GM12878 (cell line): Measurements from ENCODE around the gene INO80D. TPM values are rescaled to one million over a fixed set of nuclear protein-coding genes. Genes with fewer than 3 reads are reported as not detected.

ENCODE experiments used
- ATAC-seq: fragments of 200-7000 bp; cut with Tn5 transposase; 3 replicates; pipeline ENCODE4 v1.9.1; 2020; ENCODE audit warnings: mild to moderate bottlenecking, moderate library complexity
- BruUV-seq: library from RNA; stranded (reverse); fragments of 400-500 nt; replicated peaks from 2 replicates; lab custom pipeline; 2021; lab: Mats Ljungman, UMichigan
- CTCF ChIA-PET: fragments of 300-600 bp; sonication (Branson Sonifier 250); formaldehyde crosslinking; extraction: SDS; loops from one replicate; lab custom pipeline; 2021; ENCODE audit warnings: inconsistent platforms; lab: Yijun Ruan, JAX
- POLR2A ChIA-PET: fragments of 350-600 bp; formaldehyde crosslinking; extraction: SDS; loops from one replicate; lab custom pipeline; 2021; ENCODE audit warnings: inconsistent platforms; lab: Charles Lee
- RAD21 ChIA-PET: fragments of 300-600 bp; sonication (Branson Sonifier 250); formaldehyde crosslinking; loops from one replicate; lab custom pipeline; 2023; ENCODE audit warnings: antibody characterized with exemption; ENCODE audit not compliant: unreplicated experiment; lab: Charles Lee
- SMC1A ChIA-PET: fragments of 300-600 bp; sonication (Branson Sonifier 250); formaldehyde crosslinking; loops from one replicate; lab custom pipeline; 2023; ENCODE audit not compliant: unreplicated experiment, uncharacterized antibody; lab: Charles Lee
- DNase-seq: peaks from one replicate; pipeline ENCODE4 v3.0.0-alpha.2; 2011; ENCODE audit warnings: low read depth, low spot score
- FAIRE-seq: peaks from 3 replicates; lab custom pipeline; 2011; peaks lifted over from hg19 to GRCh38; lab: Jason Lieb, UNC
- H2AFZ ChIP-seq: 2 replicates; pipeline ENCODE4 v1.6.0; 2011; ENCODE audit warnings: low read depth, low read length, control low read depth; ENCODE audit not compliant: control insufficient read depth
- H3K27ac ChIP-seq: 2 replicates; pipeline ENCODE4 v1.5.1; 2011; ENCODE audit warnings: control low read depth; ENCODE audit not compliant: control insufficient read depth, insufficient read depth
- H3K27me3 ChIP-seq, 2 experiments: replicated peaks in 1 of 2; 2 replicates each; pipeline versions ENCODE4 v1.6.0 to v1.6.1; 2011; ENCODE audit warnings: low read length in 1 of 2; ENCODE audit not compliant: control insufficient read depth in 2 of 2, insufficient read depth in 2 of 2
- H3K36me3 ChIP-seq, 2 experiments: 2 replicates each; pipeline ENCODE4 v1.5.1; 2011; ENCODE audit warnings: low read length in 1 of 2; ENCODE audit not compliant: control insufficient read depth in 2 of 2, insufficient read depth in 2 of 2
- H3K4me1 ChIP-seq: 2 replicates; pipeline ENCODE4 v1.6.1; 2011; ENCODE audit warnings: mild to moderate bottlenecking, low read length, moderate library complexity, mixed read lengths; ENCODE audit not compliant: control insufficient read depth, insufficient read depth
- H3K4me2 ChIP-seq: 2 replicates; pipeline ENCODE4 v1.6.0; 2011; ENCODE audit warnings: control low read depth; ENCODE audit not compliant: control insufficient read depth, insufficient read depth
- H3K4me3 ChIP-seq: fragments of 200-600 bp; sonication (generic); 2 replicates; pipeline ENCODE4 v1.5.1; 2016
- H3K79me2 ChIP-seq: 2 replicates; pipeline ENCODE4 v1.6.0; 2011; ENCODE audit warnings: low read length; ENCODE audit not compliant: control insufficient read depth, insufficient read depth
- H3K9ac ChIP-seq: 2 replicates; pipeline ENCODE4 v1.8.0; 2011; ENCODE audit warnings: low read length, control low read depth, mixed read lengths; ENCODE audit not compliant: control insufficient read depth, insufficient read depth
- H3K9me3 ChIP-seq: replicated peaks from 3 replicates; pipeline ENCODE4 v1.5.1; 2011; ENCODE audit warnings: mild to moderate bottlenecking, low read length; ENCODE audit not compliant: control insufficient read depth, insufficient read depth
- H4K20me1 ChIP-seq: 2 replicates; pipeline ENCODE4 v1.6.0; 2011; ENCODE audit not compliant: control insufficient read depth, insufficient read depth
- LARP7 ChIP-seq: fragments of 450-650 bp; IDR thresholded peaks from 2 replicates; pipeline ENCODE4 v1.6.1; 2017; ENCODE audit warnings: mild to moderate bottlenecking
- MEF2B ChIP-seq: fragments of 450-650 bp; IDR thresholded peaks from 2 replicates; pipeline ENCODE4 v1.6.1; 2018; ENCODE audit warnings: mild to moderate bottlenecking, moderate library complexity; ENCODE audit not compliant: partially characterized antibody, poor library complexity, severe bottlenecking
- MTA2 ChIP-seq: fragments of 450-650 bp; IDR thresholded peaks from 2 replicates; pipeline ENCODE4 v1.6.1; 2016; ENCODE audit warnings: low read depth, mild to moderate bottlenecking, moderate library complexity
- NR2C1 ChIP-seq: fragments of 450-650 bp; IDR thresholded peaks from 2 replicates; pipeline ENCODE4 v1.6.1; 2017; ENCODE audit warnings: antibody characterized with exemption, mild to moderate bottlenecking, moderate library complexity
- RAD21 ChIP-seq: IDR thresholded peaks from 2 replicates; pipeline ENCODE4 v1.6.1; 2011; ENCODE audit warnings: mild to moderate bottlenecking, low read depth, low read length, moderate library complexity; ENCODE audit not compliant: insufficient read depth
- SPI1 ChIP-seq: IDR thresholded peaks from 2 replicates; pipeline ENCODE4 v1.6.1; 2011; ENCODE audit warnings: low read depth, mild to moderate bottlenecking, low read length, moderate library complexity, borderline replicate concordance; ENCODE audit not compliant: insufficient read depth
- ZSCAN29 ChIP-seq: fragments of 450-650 bp; IDR thresholded peaks from 2 replicates; pipeline ENCODE4 v1.6.1; 2017; ENCODE audit warnings: mild to moderate bottlenecking, moderate library complexity
- WGBS: methylation state at CpG from one replicate; pipeline ENCODE4 v1.1.6; 2016; ENCODE audit warnings: low lambda C conversion rate; ENCODE audit not compliant: insufficient replicate concordance, insufficient coverage; ENCODE audit errors: missing lambda C conversion rate; 5-methylcytosine and 5-hydroxymethylcytosine counted together
- in situ Hi-C: fragments of 300-500 bp; cut with MboI; formaldehyde crosslinking; loops from 9 replicates; pipeline ENCODE4 v1.14.3; 2018; ENCODE audit warnings: mixed read lengths
- intact Hi-C: fragments of 100-400 bp; cut with micrococcal nuclease; formaldehyde crosslinking; loops from one replicate; pipeline ENCODE4 v1.14.2; 2022; ENCODE audit not compliant: unreplicated experiment
- polyA plus RNA-seq, 11 experiments: library from polyadenylated mRNA; depleted of rRNA in 4 of 11; unstranded in 6 of 11; stranded (reverse) in 5 of 11; fragments of >200 nt; fragmentation: Nextera tagmentation in 4 of 11; fragmentation: Illumina TruSeq in 1 of 11; extraction: Ambion mirVana in 4 of 11; extraction: Trizol in 1 of 11; gene quantifications; 1 replicate in 1 of 11; 2 replicates in 10 of 11; pipeline versions ENCODE4 v1.2.1 to v1.2.3, GENCODE V29; 2011 to 2016; ENCODE audit warnings: inconsistent platforms in 2 of 11, missing spikeins in 2 of 11, low read depth in 1 of 11
- total RNA-seq, 4 experiments: library from RNA; depleted of rRNA in 3 of 4; stranded (reverse); fragments of >200 nt in 3 of 4; fragmentation: Illumina TruSeq in 1 of 4; extraction: Trizol in 1 of 4; gene quantifications; 2 replicates each; pipeline versions ENCODE4 v1.2.1 to v1.2.3, GENCODE V29; 2013 to 2021

Gene INO80D
- total and polyA plus RNA-seq, 10 of the 15 experiments (the other 5 are each of a cell fraction or from before 2014, with no cell fraction given), result 0.73 to 16.3 (median 4.7) TPM

- H2AFZ ChIP-seq, result no peak overlapping the region
- no peak overlapping the region for H3K9ac ChIP-seq
- 34% methylated on average over 4 of the region's 4 CpGs for WGBS
- no peaks in the 10 kb centered on the region; a peak in 3 of 4 replicates for H3K27me3 ChIP-seq
- FAIRE-seq (no peak), ATAC-seq (peak; percentile 89), DNase-seq (no peak)
- no peaks in the 10 kb centered on the region for H4K20me1 ChIP-seq
- no peaks in the 10 kb centered on the region for H3K9me3 ChIP-seq
- TF ChIP-seq MEF2B, result no peak
- no peak for TF ChIP-seq LARP7
- TF ChIP-seq SPI1, result peak; percentile 72; the same call in 1 of the 2 replicates
- TF ChIP-seq RAD21, result no peak
- TF ChIP-seq MTA2, result peak; percentile 46; the same call in 1 of the 2 replicates
- TF ChIP-seq NR2C1, result no peak
- no peak for TF ChIP-seq ZSCAN29
- BruUV-seq, result no TSS peak
- H3K36me3 ChIP-seq, result no peaks in the 10 kb centered on the region
- no peaks in the 10 kb centered on the region for H3K4me1 ChIP-seq
- ChIA-PET SMC1A (interaction anchor here (0.5 to 2.3 kb wide), 6 partner anchors 15 to 185 kb away, joined by 3 to 8 read pairs (median 3); no protein-coding TSS in a partner anchor), POLR2A (interaction anchor here (0.6 to 0.8 kb wide), 3 partner anchors 11 to 271 kb away, joined by 3 read pairs; no protein-coding TSS in a partner anchor), CTCF (interaction anchor here (0.8 to 1.6 kb wide), 4 partner anchors 13 to 22 kb away, joined by 3 to 5 read pairs (median 4); no protein-coding TSS in a partner anchor), RAD21 (interaction anchor here (1.0 to 1.6 kb wide), 3 partner anchors 14 to 43 kb away, joined by 4 to 13 read pairs (median 7); no protein-coding TSS in a partner anchor)
- no peaks in the 10 kb centered on the region for H3K79me2 ChIP-seq
- H3K4me3 ChIP-seq, result no peak overlapping the region
- no peak overlapping the region for H3K27ac ChIP-seq
- intact Hi-C loops (no loop called here), in situ Hi-C loops (no loop called here)
- no peak overlapping the region for H3K4me2 ChIP-seq
Observed at GRCh38 chr2:205969584-205969983, 116.4 kb downstream of the INO80D start.
